Activated naive CD8-positive, alpha-beta T cell treated with anti-CD3 and anti-CD28 coated beads, Interleukin-2, amount 10 ng/mL, durations not matched to agents 7 days and 5 days (primary cell): ENCODE measurements around the gene MCM9. TPM values are rescaled to one million over a fixed set of nuclear protein-coding genes. Genes with fewer than 3 reads are reported as not detected.
"Not testable (repeated sequence)": the region's sequence is repeated elsewhere in the genome, so short reads cannot be mapped to it uniquely, and the experiment has no call there.

Experiments
- ATAC-seq: fragments of 150-1000 bp; cut with Tn5 transposase; one replicate; pipeline ENCODE4 v1.10.0; 2021; ENCODE audit warnings: low read depth, moderate library complexity
- POLR2A ChIA-PET: fragments of 350-600 bp; sonication (Branson Sonifier 250); formaldehyde crosslinking; loops from one replicate; lab custom pipeline; 2021; ENCODE audit warnings: antibody characterized with exemption; lab: Charles Lee
- DNase-seq: peaks from one replicate; pipeline ENCODE4 v3.0.0; 2021
- H3K27ac Mint-ChIP-seq: one replicate; pipeline ENCODE4 v1.8.0; 2022; ENCODE audit warnings: mild to moderate bottlenecking, mixed read lengths
- H3K27me3 Mint-ChIP-seq: one replicate; pipeline ENCODE4 v1.8.0; 2022; ENCODE audit warnings: mild to moderate bottlenecking, moderate library complexity, mixed read lengths
- H3K36me3 Mint-ChIP-seq: one replicate; pipeline ENCODE4 v1.8.0; 2021; ENCODE audit warnings: mild to moderate bottlenecking, mixed read lengths
- H3K4me1 Mint-ChIP-seq: one replicate; pipeline ENCODE4 v1.8.0; 2021; ENCODE audit warnings: mixed read lengths
- H3K4me3 Mint-ChIP-seq: one replicate; pipeline ENCODE4 v1.8.0; 2022; ENCODE audit warnings: mild to moderate bottlenecking, moderate library complexity, mixed read lengths
- H3K9me3 Mint-ChIP-seq: one replicate; pipeline ENCODE4 v1.8.0; 2021; ENCODE audit warnings: mixed read lengths
- total RNA-seq, 2 experiments: library from RNA; stranded (reverse); gene quantifications; one replicate each; pipeline ENCODE4 v1.2.3, GENCODE V29; 2021

The MCM9 gene
- total RNA-seq, 2 experiments from 2014 or later = 22.8 to 25.1 TPM

GRCh38 chr6:118881440-118882313, 53.3 kb downstream of the MCM9 start:
- Mint-ChIP-seq H3K27me3 (no peaks in the 10 kb centered on the region), H3K27ac (no peak overlapping the region), H3K36me3 (peaks cover 28% of the 10 kb centered on the region), H3K9me3 (no peaks in the 10 kb centered on the region), H3K4me3 (no peak overlapping the region), H3K4me1 (peaks cover 28% of the 10 kb centered on the region)
- POLR2A ChIA-PET = interaction anchor here (1.3 kb wide), 1 partner anchor 10 kb away, joined by 4 read pairs; no protein-coding TSS in a partner anchor
- DNase-seq (no peak), ATAC-seq (no peak)

- H3K27ac Mint-ChIP-seq = no peak overlapping the region
- H3K4me3 Mint-ChIP-seq = no peak overlapping the region
- DNase-seq (no peak), ATAC-seq (no peak)
- POLR2A ChIA-PET = no interaction called here
- peaks cover 19% of the 10 kb centered on the region for H3K4me1 Mint-ChIP-seq
- H3K36me3 Mint-ChIP-seq = peaks cover 30% of the 10 kb centered on the region
- H3K9me3 Mint-ChIP-seq = no peaks in the 10 kb centered on the region
- H3K27me3 Mint-ChIP-seq = no peaks in the 10 kb centered on the region
These were observed 57.2 kb downstream of the MCM9 start for GRCh38 chr6:118877806-118878205.

- H3K36me3 Mint-ChIP-seq = peaks cover 29% of the 10 kb centered on the region
- ATAC-seq (no peak), DNase-seq (no peak)
- no peak overlapping the region for H3K27ac Mint-ChIP-seq
- no peaks in the 10 kb centered on the region for H3K9me3 Mint-ChIP-seq
- H3K27me3 Mint-ChIP-seq = no peaks in the 10 kb centered on the region
- peaks cover 16% of the 10 kb centered on the region for H3K4me1 Mint-ChIP-seq
- POLR2A ChIA-PET = no interaction called here
- H3K4me3 Mint-ChIP-seq = no peak overlapping the region
These were observed 58.1 kb downstream of the MCM9 start for GRCh38 chr6:118876814-118877213.

- no peaks in the 10 kb centered on the region for H3K9me3 Mint-ChIP-seq
- no peak overlapping the region for H3K27ac Mint-ChIP-seq
- H3K27me3 Mint-ChIP-seq = no peaks in the 10 kb centered on the region
- POLR2A ChIA-PET = no interaction called here
- DNase-seq (no peak), ATAC-seq (no peak)
- no peak overlapping the region for H3K4me3 Mint-ChIP-seq
- H3K36me3 Mint-ChIP-seq = peaks cover 35% of the 10 kb centered on the region
- H3K4me1 Mint-ChIP-seq = peaks cover 14% of the 10 kb centered on the region
These were observed 58.8 kb downstream of the MCM9 start for GRCh38 chr6:118876198-118876597.

GRCh38 chr6:118875672-118876071, 59.3 kb downstream of the MCM9 start:
- peaks cover 40% of the 10 kb centered on the region for H3K36me3 Mint-ChIP-seq
- ATAC-seq (no peak), DNase-seq (no peak)
- H3K9me3 Mint-ChIP-seq = no peaks in the 10 kb centered on the region
- POLR2A ChIA-PET = no interaction called here
- H3K27ac Mint-ChIP-seq = no peak overlapping the region
- no peak overlapping the region for H3K4me3 Mint-ChIP-seq
- H3K27me3 Mint-ChIP-seq = no peaks in the 10 kb centered on the region
- H3K4me1 Mint-ChIP-seq = peaks cover 13% of the 10 kb centered on the region

- Mint-ChIP-seq H3K27ac (no peak overlapping the region), H3K4me1 (peaks cover 3% of the 10 kb centered on the region), H3K27me3 (no peaks in the 10 kb centered on the region), H3K9me3 (peaks cover 2% of the 10 kb centered on the region), H3K4me3 (no peak overlapping the region), H3K36me3 (peaks cover 50% of the 10 kb centered on the region)
- ATAC-seq (no peak), DNase-seq (no peak)
- POLR2A ChIA-PET = no interaction called here
These were observed 61.7 kb downstream of the MCM9 start for GRCh38 chr6:118873239-118873638.

- H3K27me3 Mint-ChIP-seq = no peaks in the 10 kb centered on the region
These were observed 62.2 kb downstream of the MCM9 start for GRCh38 chr6:118872726-118873125.

GRCh38 chr6:118872318-118872717, 62.6 kb downstream of the MCM9 start:
- Mint-ChIP-seq H3K4me3 (no peak overlapping the region), H3K4me1 (peaks cover 3% of the 10 kb centered on the region), H3K9me3 (peaks cover 2% of the 10 kb centered on the region), H3K27me3 (no peaks in the 10 kb centered on the region), H3K36me3 (peaks cover 45% of the 10 kb centered on the region), H3K27ac (no peak overlapping the region)
- ATAC-seq (no peak), DNase-seq (no peak)
- POLR2A ChIA-PET = no interaction called here

More at GRCh38 chr6:118872726-118873125, 62.2 kb downstream of the MCM9 start:
- Mint-ChIP-seq H3K27ac (no peak overlapping the region), H3K4me1 (peaks cover 3% of the 10 kb centered on the region), H3K4me3 (no peak overlapping the region), H3K9me3 (peaks cover 2% of the 10 kb centered on the region), H3K36me3 (peaks cover 49% of the 10 kb centered on the region)
- POLR2A ChIA-PET = no interaction called here
- no peak for ATAC-seq
- no peak for DNase-seq

- DNase-seq (no peak), ATAC-seq (no peak)
- H3K36me3 Mint-ChIP-seq = peaks cover 45% of the 10 kb centered on the region
- H3K4me1 Mint-ChIP-seq = peaks cover 2% of the 10 kb centered on the region
- no peaks in the 10 kb centered on the region for H3K27me3 Mint-ChIP-seq
- POLR2A ChIA-PET = no interaction called here
- peaks cover 6% of the 10 kb centered on the region for H3K9me3 Mint-ChIP-seq
- H3K27ac Mint-ChIP-seq = no peak overlapping the region
- H3K4me3 Mint-ChIP-seq = no peak overlapping the region
These were observed 63.6 kb downstream of the MCM9 start for GRCh38 chr6:118871331-118871730.

GRCh38 chr6:118869894-118870589, 64.9 kb downstream of the MCM9 start:
- Mint-ChIP-seq H3K4me1 (peaks cover 6% of the 10 kb centered on the region), H3K27ac (no peak overlapping the region), H3K4me3 (no peak overlapping the region), H3K9me3 (peaks cover 13% of the 10 kb centered on the region), H3K36me3 (peaks cover 49% of the 10 kb centered on the region), H3K27me3 (no peaks in the 10 kb centered on the region)
- no peak for DNase-seq
- POLR2A ChIA-PET = interaction anchor here (0.6 kb wide), 1 partner anchor 19 kb away, joined by 5 read pairs; no protein-coding TSS in a partner anchor
- ATAC-seq = no peak

GRCh38 chr6:118869350-118869749, 65.6 kb downstream of the MCM9 start:
- no peak for ATAC-seq

GRCh38 chr6:118868901-118869300, 66.1 kb downstream of the MCM9 start:
- ATAC-seq, H3K27me3 Mint-ChIP-seq, H3K27ac Mint-ChIP-seq, POLR2A ChIA-PET, DNase-seq, H3K4me3 Mint-ChIP-seq: not testable (repeated sequence)
- H3K9me3 Mint-ChIP-seq = peaks cover 13% of the 10 kb centered on the region
- peaks cover 45% of the 10 kb centered on the region for H3K36me3 Mint-ChIP-seq
- H3K4me1 Mint-ChIP-seq = peaks cover 17% of the 10 kb centered on the region

More at GRCh38 chr6:118869350-118869749, 65.6 kb downstream of the MCM9 start:
- Mint-ChIP-seq H3K27ac (no peak overlapping the region), H3K36me3 (peaks cover 47% of the 10 kb centered on the region), H3K4me1 (peaks cover 13% of the 10 kb centered on the region), H3K27me3 (no peaks in the 10 kb centered on the region), H3K4me3 (no peak overlapping the region), H3K9me3 (peaks cover 13% of the 10 kb centered on the region)
- DNase-seq = no peak
- POLR2A ChIA-PET = interaction anchor here (0.6 kb wide), 1 partner anchor 19 kb away, joined by 5 read pairs; no protein-coding TSS in a partner anchor

GRCh38 chr6:118867181-118867580, 67.8 kb downstream of the MCM9 start:
- H3K9me3 Mint-ChIP-seq = peaks cover 17% of the 10 kb centered on the region
- no peaks in the 10 kb centered on the region for H3K27me3 Mint-ChIP-seq
- peaks cover 52% of the 10 kb centered on the region for H3K36me3 Mint-ChIP-seq
- H3K27ac Mint-ChIP-seq = no peak overlapping the region
- POLR2A ChIA-PET = no interaction called here
- H3K4me1 Mint-ChIP-seq = peaks cover 26% of the 10 kb centered on the region
- no peak overlapping the region for H3K4me3 Mint-ChIP-seq
- ATAC-seq = no peak
- no peak for DNase-seq
